Measurements from ENCODE around the gene C16orf74.
A peak's percentile ranks its signal among the peaks of the same experiment; 100 is the strongest.

The C16orf74 gene

GRCh38 chr16:85717393-85718152 is 33.3 kb downstream of the C16orf74 start:
- no peak for DNase-seq (ENCODE audit: low read depth)

GRCh38 chr16:85716680-85717038 is 34.2 kb downstream of the C16orf74 start:
- DNase-seq (ENCODE audit: low read depth), result no peak

- no peak for DNase-seq (ENCODE audit: low read depth)
These were observed 34.7 kb downstream of the C16orf74 start for GRCh38 chr16:85716022-85716679.

DNA sequence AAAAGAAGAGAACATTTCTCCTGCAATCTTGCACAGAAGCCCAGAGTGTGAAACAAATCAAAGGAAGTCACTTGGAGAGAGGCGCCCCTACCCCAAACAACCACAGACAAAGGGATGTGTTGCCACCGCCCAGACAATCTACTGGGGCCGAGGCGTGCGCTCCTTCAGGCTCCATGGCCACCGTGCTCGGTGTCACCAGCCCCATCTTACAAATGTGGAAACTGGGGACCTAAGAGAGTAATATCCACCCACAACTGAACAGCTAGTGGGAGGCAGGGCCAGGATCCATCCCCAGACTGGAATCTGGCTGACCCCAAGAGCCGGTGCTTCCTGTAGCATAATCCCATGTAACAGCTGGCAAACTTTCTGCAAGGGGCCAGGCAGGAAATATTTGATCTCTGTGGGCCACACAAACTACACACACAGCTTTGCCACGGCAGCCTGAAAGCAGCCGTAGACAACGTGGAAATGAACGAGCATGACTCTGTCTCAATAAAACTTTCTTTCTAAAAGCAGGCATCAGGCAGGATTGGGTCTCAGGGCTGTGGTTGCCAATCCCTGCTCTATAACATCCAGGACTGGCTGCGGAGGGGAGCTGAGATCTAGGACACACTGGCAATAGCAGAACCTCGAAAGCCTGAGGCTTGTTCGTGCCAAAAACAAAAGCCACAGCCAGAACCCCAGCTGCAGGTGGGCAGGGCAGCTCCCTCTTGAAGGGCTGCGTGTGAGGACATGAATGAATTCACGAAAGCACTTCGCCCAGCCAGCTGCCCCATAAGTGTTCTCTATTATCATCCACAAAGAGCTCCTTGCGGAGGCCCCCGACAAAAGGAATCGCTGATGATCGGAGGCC is 35.5 kb downstream of the C16orf74 start:
- no peak for DNase-seq (ENCODE audit: low read depth)

GRCh38 chr16:85712801-85713200 is 38.1 kb downstream of the C16orf74 start:
- no peak for DNase-seq (ENCODE audit: low read depth)

DNA sequence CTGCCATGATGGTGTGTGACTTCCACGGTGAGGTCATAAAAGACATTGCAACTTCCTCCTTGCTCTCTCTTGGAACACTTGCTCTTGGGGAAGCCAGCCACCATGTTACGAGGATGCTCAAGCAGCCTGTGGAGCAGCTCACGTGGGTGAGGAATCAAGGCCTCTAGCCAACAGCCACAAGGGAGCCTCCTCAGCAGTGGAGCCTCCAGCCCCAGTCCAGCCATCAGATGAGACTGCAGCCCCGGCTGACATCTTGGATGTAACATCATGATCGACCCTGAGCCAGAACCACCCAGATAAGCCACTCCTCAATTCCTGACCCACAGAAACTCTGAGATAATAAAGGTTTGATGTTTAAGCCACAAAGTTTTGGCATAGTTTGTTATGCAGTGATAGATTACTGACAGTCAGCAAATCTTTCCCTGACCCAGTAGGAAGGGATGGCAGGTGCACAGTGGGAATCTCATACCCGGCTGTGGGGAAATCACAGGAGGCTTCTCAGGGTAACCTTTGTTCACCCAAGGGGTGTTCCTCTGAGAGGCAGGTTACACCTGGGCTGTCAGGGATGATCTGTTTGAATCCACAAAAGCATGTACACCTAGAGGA is 38.8 kb downstream of the C16orf74 start:
- DNase-seq (ENCODE audit: low read depth), result no peak

DNA sequence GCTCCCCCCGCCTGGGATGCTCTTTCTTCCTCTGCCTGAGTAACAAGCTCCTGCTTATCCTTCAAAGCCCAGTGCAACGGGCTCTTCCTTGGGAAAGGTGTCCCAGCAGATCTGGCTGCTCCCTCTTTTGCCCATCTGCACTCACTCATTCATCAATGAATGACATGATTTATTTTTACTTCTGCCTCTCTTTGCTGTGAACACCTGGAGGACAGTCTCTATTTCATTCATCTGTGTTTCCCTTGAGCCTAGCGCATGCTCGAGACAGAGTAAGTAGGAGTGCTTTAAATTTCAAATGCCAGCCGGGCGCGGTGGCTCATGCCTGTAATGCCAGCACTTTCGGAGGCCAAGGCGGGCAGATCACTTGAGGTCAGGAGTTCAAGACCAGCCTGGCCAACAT is 40.2 kb downstream of the C16orf74 start:
- DNase-seq (ENCODE audit: low read depth), result no peak

DNA sequence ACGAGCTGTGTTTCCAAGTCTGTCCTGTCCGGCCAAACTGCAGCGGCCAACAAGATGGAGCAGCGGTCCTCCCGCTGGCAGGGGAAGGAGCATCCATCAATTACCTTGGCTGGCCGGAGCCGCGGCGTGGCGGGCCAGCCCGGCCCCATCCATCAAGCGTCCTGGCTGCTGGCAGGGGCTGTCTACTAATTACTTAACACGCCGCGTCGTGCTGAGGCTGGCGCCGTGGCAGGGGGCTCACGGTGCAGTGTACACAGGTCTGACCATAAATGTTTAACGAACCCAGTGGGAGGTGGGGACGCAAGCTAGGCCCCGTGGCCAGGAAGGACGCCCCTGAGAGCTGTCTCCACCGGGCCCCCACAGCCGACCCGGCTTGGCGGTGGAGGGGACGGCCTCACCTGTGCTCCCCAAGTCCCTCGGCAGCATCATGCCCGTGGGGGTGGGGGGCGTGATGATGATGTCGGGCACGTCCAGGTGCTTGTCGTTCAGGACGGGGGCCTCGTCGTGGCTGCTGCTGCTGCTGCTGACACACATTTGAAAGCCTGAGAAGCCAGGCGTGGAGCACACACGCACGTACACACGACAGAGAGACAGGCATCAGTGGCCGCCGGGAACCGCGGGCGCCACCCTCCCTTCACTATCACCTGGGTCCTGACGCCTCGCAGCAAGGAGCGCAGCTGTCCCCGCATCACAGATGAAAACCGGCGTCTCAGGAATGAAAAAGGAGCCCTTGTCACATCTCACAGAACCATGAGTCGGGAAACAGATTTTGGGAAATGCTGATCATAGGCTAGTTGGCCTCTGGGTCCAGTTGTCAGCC is 40.9 kb downstream of the C16orf74 start:
- no peak for DNase-seq (ENCODE audit: low read depth)

- DNase-seq (ENCODE audit: low read depth), result no peak
These were observed 42.6 kb downstream of the C16orf74 start for GRCh38 chr16:85708338-85708737.

DNA sequence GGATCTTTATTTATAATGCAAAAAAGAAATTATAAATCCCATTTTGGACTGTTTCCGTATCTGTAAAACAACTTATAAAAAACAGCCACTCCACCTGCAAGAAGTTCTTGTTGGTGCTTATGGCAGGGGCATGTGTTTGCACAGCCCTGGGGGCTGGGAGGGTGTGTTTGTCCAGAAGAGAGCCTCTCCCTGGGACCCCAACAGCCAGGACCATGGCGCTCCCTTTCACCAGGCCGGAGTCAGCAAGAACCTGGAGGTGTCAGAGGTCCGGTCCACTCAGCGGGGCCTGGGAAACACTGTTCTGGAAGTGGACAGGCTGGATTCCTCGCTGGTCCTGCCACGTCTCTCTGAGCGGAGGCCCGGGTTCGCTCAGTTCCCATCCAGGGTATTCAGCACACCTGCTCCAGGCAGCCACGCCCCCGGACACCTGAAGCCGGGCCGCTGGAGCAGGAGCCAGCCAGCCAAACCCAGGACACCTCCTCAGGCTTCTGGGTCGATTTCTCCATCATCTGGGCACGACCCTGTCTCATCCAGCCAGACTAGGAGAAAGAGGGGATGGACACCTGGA is 43.3 kb downstream of the C16orf74 start:
- no peak for DNase-seq (ENCODE audit: low read depth)

GRCh38 chr16:85706449-85707034 is 44.4 kb downstream of the C16orf74 start:
- DNase-seq (ENCODE audit: low read depth), result no peak

GRCh38 chr16:85704900-85705846 is 45.7 kb downstream of the C16orf74 start:
- DNase-seq (ENCODE audit: low read depth), result no peak

DNA sequence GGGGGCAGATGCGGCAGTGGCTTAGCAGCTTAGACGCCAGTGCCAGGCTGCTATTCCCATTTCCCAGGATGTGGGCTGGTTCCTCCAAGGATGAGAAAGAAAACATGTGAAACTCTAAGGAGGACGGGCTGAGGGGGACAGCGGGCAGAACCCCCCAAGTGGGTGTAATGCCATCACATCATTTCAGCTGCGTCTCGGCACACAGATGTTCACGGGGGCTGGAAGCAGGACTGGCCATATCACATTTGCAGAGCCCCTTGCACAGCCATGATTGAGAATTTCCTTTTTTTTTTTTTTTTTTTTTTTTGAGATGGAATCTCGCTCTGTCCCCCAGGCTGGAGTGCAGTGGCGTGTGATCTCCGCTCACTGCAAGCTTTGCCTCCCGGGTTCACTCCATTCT is 46.9 kb downstream of the C16orf74 start:
- DNase-seq (ENCODE audit: low read depth), result no peak

GRCh38 chr16:85699628-85700027 is 51.3 kb downstream of the C16orf74 start:
- DNase-seq (ENCODE audit: low read depth), result peak; percentile 23

- DNase-seq (ENCODE audit: low read depth), result no peak
These were observed 51.8 kb downstream of the C16orf74 start for GRCh38 chr16:85698935-85699558.

GRCh38 chr16:85698459-85698891 is 52.4 kb downstream of the C16orf74 start:
- DNase-seq (ENCODE audit: low read depth), result no peak

- DNase-seq (ENCODE audit: low read depth), result no peak
These were observed 53.5 kb downstream of the C16orf74 start for GRCh38 chr16:85697431-85697830.

DNA sequence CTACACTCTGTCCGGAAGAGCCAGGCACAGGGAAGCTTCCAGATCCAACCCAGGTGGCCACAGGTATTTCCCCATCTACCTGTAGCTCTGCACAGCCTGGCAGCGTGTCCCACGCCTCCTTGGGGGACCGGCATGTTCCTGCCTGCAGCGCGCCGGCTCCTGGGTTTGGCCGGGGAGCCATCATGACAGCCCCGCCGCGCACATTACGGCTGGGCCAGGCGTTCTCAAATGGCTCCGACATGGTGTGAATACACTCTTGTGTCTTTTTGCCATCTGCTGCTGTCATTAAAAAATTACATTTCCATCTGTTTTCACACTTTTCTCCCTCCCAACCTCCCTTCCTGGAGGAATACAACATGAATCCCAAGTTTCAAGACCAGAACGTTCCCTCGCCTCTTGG is 54.1 kb downstream of the C16orf74 start:
- DNase-seq (ENCODE audit: low read depth), result no peak

All from GM04503 (cell line).